Mesendoderm (in vitro differentiated cells): ENCODE measurements around the gene PLXNC1.

Source experiments
- DNase-seq: peaks from one replicate; pipeline ENCODE4 v3.0.0; 2013
- H2AK5ac ChIP-seq: 2 replicates; pipeline ENCODE4 v1.6.1; 2013; ENCODE audit warnings: low read length, inconsistent platforms
- H2BK120ac ChIP-seq: 2 replicates; pipeline ENCODE4 v1.6.1; 2013; ENCODE audit warnings: low read depth, mild to moderate bottlenecking, low read length, moderate library complexity, mixed read lengths
- H2BK15ac ChIP-seq: replicated peaks from 2 replicates; pipeline ENCODE4 v1.6.1; 2013; ENCODE audit warnings: low read depth, mild to moderate bottlenecking, moderate library complexity
- H2BK5ac ChIP-seq: 2 replicates; pipeline ENCODE4 v1.6.1; 2013; ENCODE audit warnings: low read length, inconsistent platforms
- H3K18ac ChIP-seq: 2 replicates; pipeline ENCODE4 v1.6.1; 2013; ENCODE audit warnings: mild to moderate bottlenecking, low read length, mixed read lengths
- H3K23ac ChIP-seq: one replicate; pipeline ENCODE4 v1.6.1; 2013; ENCODE audit warnings: low read length
- H3K27ac ChIP-seq: 2 replicates; pipeline ENCODE4 v1.5.1; 2013; ENCODE audit warnings: low read depth, mild to moderate bottlenecking, inconsistent platforms, low read length, moderate library complexity
- H3K27me3 ChIP-seq: 2 replicates; pipeline ENCODE4 v1.6.1; 2013; ENCODE audit warnings: low read length, control low read depth, mild to moderate bottlenecking, inconsistent platforms; ENCODE audit not compliant: insufficient read depth, poor library complexity
- H3K36me3 ChIP-seq: 2 replicates; pipeline ENCODE4 v1.6.1; 2013; ENCODE audit warnings: low read length, inconsistent platforms; ENCODE audit not compliant: control insufficient read depth, insufficient read depth
- H3K4ac ChIP-seq: one replicate; pipeline ENCODE4 v1.6.1; 2013; ENCODE audit warnings: low read depth, mild to moderate bottlenecking, low read length, moderate library complexity
- H3K4me1 ChIP-seq: 2 replicates; pipeline ENCODE4 v1.6.1; 2013; ENCODE audit warnings: low read depth, low read length, inconsistent platforms; ENCODE audit not compliant: control insufficient read depth
- H3K4me2 ChIP-seq: 2 replicates; pipeline ENCODE4 v1.6.1; 2013; ENCODE audit warnings: low read length
- H3K4me3 ChIP-seq: 2 replicates; pipeline ENCODE4 v1.5.1; 2013; ENCODE audit warnings: mild to moderate bottlenecking, low read length
- H3K56ac ChIP-seq: one replicate; pipeline ENCODE4 v1.6.1; 2013; ENCODE audit warnings: low read length
- H3K79me1 ChIP-seq: 2 replicates; pipeline ENCODE4 v1.6.1; 2013; ENCODE audit warnings: low read length, inconsistent platforms
- H3K79me2 ChIP-seq: 2 replicates; pipeline ENCODE4 v1.6.1; 2013; ENCODE audit warnings: mild to moderate bottlenecking, low read length; ENCODE audit not compliant: control insufficient read depth, insufficient read depth
- H3K9ac ChIP-seq: 2 replicates; pipeline ENCODE4 v1.6.1; 2013; ENCODE audit warnings: low read length, inconsistent platforms
- H4K5ac ChIP-seq: one replicate; pipeline ENCODE4 v1.6.1; 2013; ENCODE audit warnings: low read length
- H4K8ac ChIP-seq: one replicate; pipeline ENCODE4 v1.6.1; 2013; ENCODE audit warnings: low read depth, mild to moderate bottlenecking, control low read depth, low read length, moderate library complexity
- WGBS: extraction: QIAGEN DNeasy Blood & Tissue Kit; methylation state at CpG from one replicate; pipeline ENCODE4 v1.1.7; 2013; ENCODE audit warnings: low lambda C conversion rate, missing lambda C conversion rate; ENCODE audit not compliant: insufficient coverage; ENCODE audit errors: extremely low coverage; 5-methylcytosine and 5-hydroxymethylcytosine counted together

Gene PLXNC1

DNA sequence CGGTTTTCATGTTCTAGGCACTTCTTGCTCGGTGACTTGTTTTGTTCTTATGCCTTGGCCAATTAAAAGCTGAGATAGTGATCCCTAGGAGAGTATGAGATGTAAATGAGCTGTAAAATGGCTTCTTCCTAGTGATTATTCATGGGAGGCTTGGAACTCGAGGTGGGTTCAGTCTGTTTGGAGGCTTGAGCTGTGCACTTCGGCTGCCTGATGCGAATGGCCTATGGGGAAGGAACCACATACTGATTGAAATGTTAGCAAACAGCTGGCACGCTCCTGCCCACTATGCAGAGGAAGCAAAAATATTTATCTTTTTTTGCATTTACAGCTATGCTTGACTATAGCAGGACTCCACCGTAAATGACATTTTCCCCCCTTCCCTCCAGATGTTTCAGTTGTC lies 75.5 kb downstream of the PLXNC1 start:
- H3K27me3 ChIP-seq: no peaks in the 10 kb centered on the region
- H3K4me1 ChIP-seq: no peaks in the 10 kb centered on the region
- H3K23ac ChIP-seq: no peak overlapping the region
- H2AK5ac ChIP-seq: no peak overlapping the region
- H3K4ac ChIP-seq: no peak overlapping the region
- no peak overlapping the region for H3K9ac ChIP-seq
- H3K36me3 ChIP-seq: no peaks in the 10 kb centered on the region
- no CpG with 5 or more reads among the region's 7 CpGs for WGBS
- no peak overlapping the region for H2BK120ac ChIP-seq
- no peak overlapping the region for H4K5ac ChIP-seq
- H3K27ac ChIP-seq: no peak overlapping the region
- no peak overlapping the region for H2BK5ac ChIP-seq
- DNase-seq: no peak
- H3K79me1 ChIP-seq: no peaks in the 10 kb centered on the region
- H3K18ac ChIP-seq: no peak overlapping the region
- H2BK15ac ChIP-seq: no peak overlapping the region
- H4K8ac ChIP-seq: no peak overlapping the region
- no peak overlapping the region for H3K56ac ChIP-seq
- H3K4me2 ChIP-seq: no peak overlapping the region
- no peak overlapping the region for H3K4me3 ChIP-seq
- no peaks in the 10 kb centered on the region for H3K79me2 ChIP-seq

- no peak overlapping the region for H2BK5ac ChIP-seq
- H3K79me2 ChIP-seq: no peaks in the 10 kb centered on the region
- H2BK120ac ChIP-seq: no peak overlapping the region
- no peak overlapping the region for H3K18ac ChIP-seq
- H3K4me1 ChIP-seq: no peaks in the 10 kb centered on the region
- no peak overlapping the region for H3K9ac ChIP-seq
- no peaks in the 10 kb centered on the region for H3K36me3 ChIP-seq
- H3K4me3 ChIP-seq: no peak overlapping the region
- H4K5ac ChIP-seq: no peak overlapping the region
- no peak for DNase-seq
- H3K4ac ChIP-seq: no peak overlapping the region
- H4K8ac ChIP-seq: no peak overlapping the region
- H3K23ac ChIP-seq: no peak overlapping the region
- no peaks in the 10 kb centered on the region for H3K27me3 ChIP-seq
- WGBS: no CpG with 5 or more reads among the region's 9 CpGs
- no peak overlapping the region for H3K4me2 ChIP-seq
- no peak overlapping the region for H2AK5ac ChIP-seq
- no peaks in the 10 kb centered on the region for H3K79me1 ChIP-seq
- no peak overlapping the region for H3K27ac ChIP-seq
- no peak overlapping the region for H3K56ac ChIP-seq
- no peak overlapping the region for H2BK15ac ChIP-seq
These were observed 77.1 kb downstream of the PLXNC1 start for GRCh38 chr12:94225506-94225905.

DNA sequence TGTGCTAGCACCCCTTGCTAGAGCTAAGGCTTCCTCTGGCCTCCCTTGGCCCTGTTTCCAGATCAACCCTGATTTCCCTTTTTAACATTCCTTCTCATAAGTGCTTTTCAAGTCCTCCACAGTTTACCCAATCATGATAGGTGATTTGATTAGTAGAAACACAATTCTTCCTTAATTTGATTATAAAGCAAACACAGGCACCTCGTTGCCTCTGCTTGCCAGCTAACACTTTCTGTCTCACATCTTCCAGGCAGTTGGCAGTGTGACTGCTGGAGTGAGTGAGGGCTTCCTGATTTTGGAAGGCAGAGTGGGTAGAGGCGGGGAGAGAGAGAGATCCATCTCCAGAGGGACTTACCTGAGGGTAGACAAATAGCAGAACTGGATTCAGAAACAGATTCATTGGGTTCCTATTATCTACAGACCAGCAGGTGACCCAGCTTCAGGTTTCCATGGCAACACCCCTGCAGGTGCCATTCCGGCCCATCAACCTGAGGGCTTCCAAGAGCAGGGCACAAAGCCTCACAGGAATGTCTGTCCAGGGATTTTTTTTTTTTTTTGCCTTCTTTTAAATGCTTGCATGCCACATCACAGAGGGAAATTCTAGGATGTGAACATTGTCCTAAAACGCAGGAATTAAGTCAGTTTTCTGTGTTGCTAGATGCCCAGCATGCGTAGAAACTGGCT lies 77.7 kb downstream of the PLXNC1 start:
- Histone ChIP-seq H4K5ac (no peak overlapping the region), H2BK5ac (no peak overlapping the region), H2BK15ac (no peak overlapping the region), H3K79me2 (no peaks in the 10 kb centered on the region), H3K18ac (no peak overlapping the region), H3K56ac (no peak overlapping the region), H3K4ac (no peak overlapping the region), H3K4me3 (no peak overlapping the region), H3K27me3 (no peaks in the 10 kb centered on the region), H3K36me3 (no peaks in the 10 kb centered on the region), H4K8ac (no peak overlapping the region), H3K4me1 (no peaks in the 10 kb centered on the region), H3K23ac (no peak overlapping the region), H3K79me1 (no peaks in the 10 kb centered on the region), H3K4me2 (no peak overlapping the region), H2BK120ac (no peak overlapping the region), H3K27ac (no peak overlapping the region), H2AK5ac (no peak overlapping the region), H3K9ac (no peak overlapping the region)
- DNase-seq: peak; percentile 61
- WGBS: no CpG with 5 or more reads among the region's 5 CpGs

DNA sequence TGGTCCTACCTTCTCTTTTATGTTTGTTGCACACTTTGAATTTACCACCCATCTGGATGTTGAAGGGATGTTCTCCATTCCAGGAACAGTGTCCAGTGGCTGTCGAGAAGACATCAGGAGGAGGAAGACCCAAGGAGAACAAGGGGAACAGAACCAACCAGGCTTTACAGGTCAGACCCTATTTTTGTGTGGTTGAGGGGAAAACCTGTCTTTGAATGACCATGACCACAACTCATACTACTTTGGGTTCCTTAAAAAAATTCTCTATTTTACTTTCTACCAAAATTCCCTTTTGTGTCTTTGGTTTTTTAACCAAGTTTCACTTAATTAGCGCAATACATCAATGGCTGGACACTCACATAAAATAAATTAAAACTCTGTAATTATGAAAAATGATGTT lies 78.7 kb downstream of the PLXNC1 start:
- H3K36me3 ChIP-seq: no peaks in the 10 kb centered on the region
- no peaks in the 10 kb centered on the region for H3K4me1 ChIP-seq
- H4K5ac ChIP-seq: no peak overlapping the region
- no peak overlapping the region for H3K56ac ChIP-seq
- H3K27me3 ChIP-seq: no peaks in the 10 kb centered on the region
- no peak for DNase-seq
- H2BK5ac ChIP-seq: no peak overlapping the region
- H3K79me1 ChIP-seq: no peaks in the 10 kb centered on the region
- H3K4me2 ChIP-seq: no peak overlapping the region
- H3K4ac ChIP-seq: no peak overlapping the region
- WGBS: no CpG with 5 or more reads among the region's 2 CpGs
- H4K8ac ChIP-seq: no peak overlapping the region
- no peak overlapping the region for H3K18ac ChIP-seq
- H2BK120ac ChIP-seq: no peak overlapping the region
- H3K9ac ChIP-seq: no peak overlapping the region
- H3K27ac ChIP-seq: no peak overlapping the region
- H3K79me2 ChIP-seq: no peaks in the 10 kb centered on the region
- no peak overlapping the region for H2BK15ac ChIP-seq
- no peak overlapping the region for H3K4me3 ChIP-seq
- no peak overlapping the region for H3K23ac ChIP-seq
- H2AK5ac ChIP-seq: no peak overlapping the region

- Histone ChIP-seq H2BK120ac (no peak overlapping the region), H4K5ac (no peak overlapping the region), H3K4me2 (no peak overlapping the region), H3K36me3 (no peaks in the 10 kb centered on the region), H3K4ac (no peak overlapping the region), H3K18ac (no peak overlapping the region), H2BK5ac (no peak overlapping the region), H3K23ac (no peak overlapping the region), H2AK5ac (no peak overlapping the region), H3K79me1 (no peaks in the 10 kb centered on the region), H3K27ac (no peak overlapping the region), H3K4me3 (no peak overlapping the region), H3K9ac (no peak overlapping the region), H3K27me3 (no peaks in the 10 kb centered on the region), H3K79me2 (no peaks in the 10 kb centered on the region), H4K8ac (no peak overlapping the region), H2BK15ac (no peak overlapping the region), H3K4me1 (no peaks in the 10 kb centered on the region), H3K56ac (no peak overlapping the region)
- DNase-seq: no peak
- no CpG with 5 or more reads among the region's 8 CpGs for WGBS
These were observed 80.1 kb downstream of the PLXNC1 start for GRCh38 chr12:94228488-94228907.

GRCh38 chr12:94229902-94230301 lies 81.5 kb downstream of the PLXNC1 start:
- H3K4me1 ChIP-seq: no peaks in the 10 kb centered on the region
- H3K56ac ChIP-seq: no peak overlapping the region
- no peak overlapping the region for H4K5ac ChIP-seq
- no peak for DNase-seq
- H3K36me3 ChIP-seq: no peaks in the 10 kb centered on the region
- H4K8ac ChIP-seq: no peak overlapping the region
- H2BK5ac ChIP-seq: no peak overlapping the region
- H3K9ac ChIP-seq: no peak overlapping the region
- H3K27ac ChIP-seq: no peak overlapping the region
- no peak overlapping the region for H3K4me3 ChIP-seq
- no CpG with 5 or more reads among the region's 4 CpGs for WGBS
- no peak overlapping the region for H3K4ac ChIP-seq
- H3K23ac ChIP-seq: no peak overlapping the region
- H3K79me2 ChIP-seq: no peaks in the 10 kb centered on the region
- H2BK15ac ChIP-seq: no peak overlapping the region
- no peaks in the 10 kb centered on the region for H3K27me3 ChIP-seq
- no peak overlapping the region for H2AK5ac ChIP-seq
- no peak overlapping the region for H3K4me2 ChIP-seq
- no peak overlapping the region for H2BK120ac ChIP-seq
- no peaks in the 10 kb centered on the region for H3K79me1 ChIP-seq
- H3K18ac ChIP-seq: no peak overlapping the region
